Right cardiac atrium (tissue), 5 donors: ENCODE measurements around the gene RAB21. TPM values are rescaled to one million over a fixed set of nuclear protein-coding genes. Genes with fewer than 3 reads are reported as not detected.

Experiments used
- ATAC-seq, 2 donors: fragments of 200-7000 bp; cut with Tn5 transposase; one replicate each; pipeline versions ENCODE4 v1.8.0 to v1.9.1; 2020; ENCODE audit warnings: moderate library complexity in 2 of 2, mild to moderate bottlenecking in 1 of 2
- DNase-seq, 3 donors: peaks; one replicate each; pipeline ENCODE4 v3.0.0-alpha.2; 2020
- H3K27ac ChIP-seq: one replicate; pipeline ENCODE4 v1.5.1; 2013; ENCODE audit warnings: mild to moderate bottlenecking, low read length, control low read depth, moderate library complexity
- H3K27me3 ChIP-seq: one replicate; pipeline ENCODE4 v1.6.1; 2013; ENCODE audit not compliant: control insufficient read depth, insufficient read depth
- H3K4me1 ChIP-seq: one replicate; pipeline ENCODE4 v1.6.1; 2013; ENCODE audit warnings: low read length; ENCODE audit not compliant: control insufficient read depth, insufficient read depth
- H3K4me3 ChIP-seq: one replicate; pipeline ENCODE4 v1.5.1; 2013; ENCODE audit warnings: low read length, control low read depth
- H3K9me3 ChIP-seq: one replicate; pipeline ENCODE4 v1.6.1; 2013; ENCODE audit warnings: low read length; ENCODE audit not compliant: control insufficient read depth
- WGBS: extraction: QIAGEN DNeasy Blood & Tissue Kit; methylation state at CpG from one replicate; pipeline ENCODE4 v1.1.7; 2013; 5-methylcytosine and 5-hydroxymethylcytosine counted together
- intact Hi-C, 4 donors: fragments of 100-400 bp; cut with DNase I; formaldehyde crosslinking; loops; one replicate each; pipeline versions ENCODE4 v1.11.0 to v1.14.0; 2022 to 2023
- long read RNA-seq, 4 donors: library from polyadenylated mRNA; unstranded; transcript quantifications; one replicate each; pipeline ENCODE4 v2.0.0, GENCODE V29; 2020 to 2021
- polyA plus RNA-seq: library from polyadenylated mRNA; stranded (reverse); fragments of 200-250 nt; gene quantifications from one replicate; pipeline ENCODE4 v1.2.3, GENCODE V29; 2013
- total RNA-seq, 4 donors: library from RNA; stranded (reverse); fragmentation: NEBNext Ultra II Directional; extraction: Animal tissue kit (Norgen Biotek cat#: 25700); gene quantifications; one replicate each; pipeline ENCODE4 v1.2.1, GENCODE V29; 2021
- donor health status: healthy with polysubstance abuse.
- donor health status: DM: no; HTN: yes; CAD: no.
- donor health status: DM: no; HTN: no; CAD: no.
- donor health status: DM: no; HTN: yes; CAD: no; lungs with severe emphysema.
- donor health status: DM: yes; HTN: yes; CAD: no.

Gene RAB21, protein sequence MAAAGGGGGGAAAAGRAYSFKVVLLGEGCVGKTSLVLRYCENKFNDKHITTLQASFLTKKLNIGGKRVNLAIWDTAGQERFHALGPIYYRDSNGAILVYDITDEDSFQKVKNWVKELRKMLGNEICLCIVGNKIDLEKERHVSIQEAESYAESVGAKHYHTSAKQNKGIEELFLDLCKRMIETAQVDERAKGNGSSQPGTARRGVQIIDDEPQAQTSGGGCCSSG
- total RNA-seq: 100 to 1,000 TPM; 124 to 152 (median 133) TPM
- 51.1 TPM for polyA plus RNA-seq
- long read RNA-seq, donor 1, full-length matches to known transcripts: 173 of 190 reads
- long read RNA-seq, donor 1, partial matches to known transcripts: 1 of 190 reads
- long read RNA-seq, donor 1, other reads (novel, unspliced or antisense): 16 of 190 reads
- long read RNA-seq, donor 2, full-length matches to known transcripts: 71 of 86 reads
- long read RNA-seq, donor 2, partial matches to known transcripts: 0 of 86 reads
- long read RNA-seq, donor 2, other reads (novel, unspliced or antisense): 15 of 86 reads
- long read RNA-seq, donor 3, full-length matches to known transcripts: 4 of 34 reads
- long read RNA-seq, donor 3, partial matches to known transcripts: 2 of 34 reads
- long read RNA-seq, donor 3, other reads (novel, unspliced or antisense): 28 of 34 reads
- long read RNA-seq, donor 4, full-length matches to known transcripts: 98 of 117 reads
- long read RNA-seq, donor 4, partial matches to known transcripts: 2 of 117 reads
- long read RNA-seq, donor 4, other reads (novel, unspliced or antisense): 17 of 117 reads

DNA sequence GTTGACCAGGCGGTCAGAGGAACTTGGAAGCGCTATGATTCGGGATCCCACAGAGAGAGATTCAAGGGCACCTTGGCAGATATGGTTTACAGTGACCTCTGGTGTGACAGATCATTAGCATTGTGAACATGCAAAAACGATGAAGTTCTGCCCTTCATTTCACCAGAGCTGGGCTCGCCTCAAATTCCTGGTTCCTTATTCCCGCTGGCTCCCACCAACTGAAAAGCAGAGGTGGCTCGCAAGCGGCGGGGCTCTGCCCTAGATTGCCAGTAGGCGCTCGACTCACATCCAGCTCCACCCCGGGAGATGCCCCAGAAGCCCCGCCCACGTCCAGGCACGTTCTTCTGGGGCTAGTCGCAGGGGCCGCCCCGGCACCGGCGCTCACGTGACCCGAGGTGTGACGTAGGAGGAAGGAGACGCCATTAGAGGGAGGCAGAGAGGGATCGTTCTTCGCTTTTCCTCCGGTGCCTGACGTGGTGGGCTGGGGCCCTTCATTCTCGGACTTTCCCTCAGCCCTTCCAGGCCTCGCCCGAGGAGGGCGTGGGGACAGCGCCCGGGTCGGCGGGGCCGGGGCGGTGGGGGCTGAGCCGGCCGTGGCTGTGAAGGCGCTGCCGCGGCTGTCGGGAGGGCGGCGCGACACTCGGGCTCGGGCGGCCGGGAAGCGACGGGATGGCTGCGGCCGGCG, at the start of gene RAB21:
RAB21 (plus strand) TSS at position 403 of the 685 bp plus-strand sequence; CDS start at position 670, 267 bp downstream.
- Histone ChIP-seq H3K27ac (peak within 1 kb of the TSS; percentile 98), H3K27me3 (no peaks in the 10 kb centered on the region), H3K4me1 (no peaks in the 10 kb centered on the region), H3K9me3 (no peaks in the 10 kb centered on the region), H3K4me3 (peak within 1 kb of the TSS; percentile 92)
- DNase-seq: peak; percentile 99 to 100 (median 99)
- WGBS: 1% methylated on average over 56 of the region's 56 CpGs
- intact Hi-C loops: loop anchor here in 3 of 4 donors (10.0 kb wide), 3 partner anchors 70 to 340 kb away; partner anchors contain the start of genes THAP2 (in 2 of the 3), ZFC3H1 (in 2 of the 3) and TMEM19 (in 1 of the 3)
- ATAC-seq: peak; percentile 98 to 99

DNA sequence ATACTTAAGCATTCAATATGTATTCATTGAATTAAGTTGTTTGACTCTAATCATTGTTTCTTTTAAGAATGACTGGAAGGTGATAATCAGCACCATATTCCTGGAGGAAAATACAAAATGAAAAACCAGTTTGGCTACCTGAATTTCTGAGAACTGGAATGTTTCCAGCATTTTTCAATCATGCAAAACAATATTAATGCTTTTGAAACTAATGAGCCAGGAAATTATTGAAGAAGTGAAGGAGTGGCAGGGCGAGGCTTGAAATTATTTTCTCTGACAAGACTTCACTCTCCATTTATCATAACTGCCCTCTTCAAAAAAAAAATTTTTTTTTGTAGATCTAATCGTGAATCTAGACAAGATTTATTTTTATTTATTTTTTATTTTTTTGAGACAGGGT, 49.7 kb upstream of the RAB21 start:
- intact Hi-C loops: no loop called here
- Histone ChIP-seq H3K4me1 (no peaks in the 10 kb centered on the region), H3K9me3 (no peaks in the 10 kb centered on the region), H3K4me3 (no peak overlapping the region), H3K27ac (no peak overlapping the region), H3K27me3 (no peaks in the 10 kb centered on the region)
- ATAC-seq (no peak), DNase-seq (no peak)
- 87% methylated on average over 2 of the region's 2 CpGs for WGBS

DNA sequence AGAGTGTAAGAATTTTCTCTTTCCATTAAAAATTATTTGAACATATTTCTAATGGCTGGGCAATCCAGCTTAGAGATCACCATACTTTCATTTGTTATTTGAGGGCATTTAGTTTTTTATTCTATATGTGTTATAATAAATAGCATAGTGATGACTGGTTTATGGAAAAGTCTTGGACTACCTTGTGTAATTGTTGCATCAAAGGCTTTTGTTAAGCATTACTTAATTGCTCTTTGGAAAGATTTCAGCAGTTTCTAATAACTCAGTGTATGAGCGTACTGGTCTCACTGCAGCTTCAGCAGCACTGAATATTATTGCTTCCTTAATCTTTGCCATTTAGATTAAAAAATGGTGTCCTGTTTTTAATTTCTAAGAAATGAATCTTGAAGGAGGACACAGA, 46.0 kb upstream of the RAB21 start:
- WGBS: 96% methylated on average over 1 of the region's 1 CpG
- no peaks in the 10 kb centered on the region for H3K4me1 ChIP-seq
- no peaks in the 10 kb centered on the region for H3K9me3 ChIP-seq
- DNase-seq: no peak
- H3K4me3 ChIP-seq: no peak overlapping the region
- H3K27ac ChIP-seq: no peak overlapping the region
- H3K27me3 ChIP-seq: no peaks in the 10 kb centered on the region
- ATAC-seq: no peak
- intact Hi-C loops: no loop called here

DNA sequence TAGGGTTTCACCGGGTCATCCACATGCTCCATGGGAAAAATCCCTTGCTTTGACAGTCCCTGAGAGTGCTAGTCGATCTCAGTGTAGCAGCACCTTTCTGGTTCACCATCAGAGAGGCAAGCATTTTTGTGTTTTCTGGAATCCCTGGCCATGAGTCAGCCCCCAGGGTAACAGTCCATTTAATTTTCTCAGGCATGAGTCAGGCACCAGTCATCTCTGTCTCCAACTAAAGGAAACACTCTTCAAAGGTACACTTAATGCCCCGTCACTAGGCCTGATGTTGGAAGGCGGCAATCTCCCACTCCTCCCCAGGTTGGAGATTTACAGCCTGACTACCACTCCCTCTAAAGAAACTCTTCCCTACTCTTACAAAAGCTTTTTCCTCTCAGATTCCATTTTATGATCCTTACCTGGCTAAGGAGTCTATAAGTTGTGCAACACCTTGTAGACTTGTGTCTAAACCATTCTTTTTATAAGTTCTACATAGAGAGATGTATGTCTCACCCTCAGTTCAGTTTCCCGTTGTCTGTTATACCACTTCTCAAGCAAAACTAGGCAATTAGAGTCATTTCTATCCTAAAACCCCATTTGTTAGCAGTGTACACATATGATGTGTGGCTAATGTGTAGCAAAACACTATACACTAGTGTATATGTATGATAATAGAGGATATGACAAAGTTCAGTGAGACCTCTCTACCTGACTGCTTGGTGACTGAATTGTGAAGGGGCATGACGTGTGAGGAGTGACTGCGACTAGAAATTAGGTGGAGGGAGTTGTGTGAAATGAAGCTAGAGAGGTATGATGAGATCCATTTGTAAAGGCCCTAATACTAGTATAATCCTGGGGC, 44.2 kb upstream of the RAB21 start:
- Histone ChIP-seq H3K4me1 (no peaks in the 10 kb centered on the region), H3K27ac (no peak overlapping the region), H3K4me3 (no peak overlapping the region), H3K9me3 (no peaks in the 10 kb centered on the region), H3K27me3 (no peaks in the 10 kb centered on the region)
- DNase-seq (no peak), ATAC-seq (no peak)
- 94% methylated on average over 7 of the region's 7 CpGs for WGBS
- intact Hi-C loops: no loop called here

DNA sequence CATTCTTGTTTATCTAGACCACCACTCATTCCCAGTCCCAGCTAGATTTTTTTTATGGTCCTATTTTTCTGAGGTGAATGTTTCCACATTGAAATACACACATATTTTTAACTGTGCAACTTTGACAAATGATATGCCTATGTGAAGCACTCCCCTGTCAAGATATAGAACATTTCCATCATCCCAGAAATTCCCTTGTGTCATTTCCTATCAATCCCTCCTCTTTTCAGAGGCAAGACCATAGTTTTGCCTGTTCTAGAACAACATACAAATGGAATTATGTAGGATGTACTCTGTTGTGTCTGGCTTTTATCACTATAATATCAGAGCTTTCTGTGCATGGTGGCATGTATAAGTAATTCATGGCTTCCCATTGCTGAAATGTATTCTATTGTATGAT, 36.1 kb upstream of the RAB21 start:
- no peak overlapping the region for H3K4me3 ChIP-seq
- no peak for ATAC-seq
- no peak for DNase-seq
- no peaks in the 10 kb centered on the region for H3K4me1 ChIP-seq
- H3K27me3 ChIP-seq: no peaks in the 10 kb centered on the region
- no peaks in the 10 kb centered on the region for H3K9me3 ChIP-seq
- H3K27ac ChIP-seq: no peak overlapping the region
- intact Hi-C loops: no loop called here

DNA sequence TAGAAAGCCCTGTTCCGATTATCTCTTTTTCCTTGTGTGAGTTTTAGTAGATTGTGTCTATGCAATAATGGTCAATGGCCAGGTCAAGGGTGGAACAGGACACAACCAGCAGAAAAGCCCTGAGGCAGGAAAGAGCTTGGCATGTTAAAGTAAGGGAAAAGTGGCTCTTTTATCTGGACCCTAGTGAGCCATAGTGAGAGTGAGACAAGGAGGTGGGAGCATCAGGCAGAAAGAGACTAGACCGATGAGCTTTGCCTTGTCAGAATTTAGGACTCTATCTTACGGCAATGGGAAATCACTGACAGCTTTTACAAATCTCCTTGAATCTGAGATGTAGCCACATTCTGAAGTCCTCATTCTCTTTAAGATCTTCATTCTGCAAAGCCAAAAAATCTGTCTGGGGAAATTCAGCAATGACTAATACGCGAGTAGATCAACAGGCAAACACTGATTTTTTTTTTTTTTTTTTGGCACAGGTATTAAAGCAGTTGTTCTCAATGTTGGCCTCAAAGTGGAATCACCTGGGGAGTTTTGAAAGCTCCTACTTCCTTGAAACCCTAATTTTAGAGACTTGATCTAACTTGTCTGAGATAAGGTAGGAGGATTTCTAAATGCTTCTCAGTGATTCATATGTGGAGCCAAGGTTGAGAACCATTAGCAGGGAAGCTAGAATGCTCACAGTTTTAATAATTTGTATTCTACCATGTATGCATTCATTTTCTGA, 34.9 kb upstream of the RAB21 start:
- no peaks in the 10 kb centered on the region for H3K9me3 ChIP-seq
- no peaks in the 10 kb centered on the region for H3K27me3 ChIP-seq
- ATAC-seq (no peak), DNase-seq (no peak)
- H3K27ac ChIP-seq: no peak overlapping the region
- H3K4me1 ChIP-seq: no peaks in the 10 kb centered on the region
- no peak overlapping the region for H3K4me3 ChIP-seq
- intact Hi-C loops: no loop called here
- WGBS: 90% methylated on average over 5 of the region's 5 CpGs

DNA sequence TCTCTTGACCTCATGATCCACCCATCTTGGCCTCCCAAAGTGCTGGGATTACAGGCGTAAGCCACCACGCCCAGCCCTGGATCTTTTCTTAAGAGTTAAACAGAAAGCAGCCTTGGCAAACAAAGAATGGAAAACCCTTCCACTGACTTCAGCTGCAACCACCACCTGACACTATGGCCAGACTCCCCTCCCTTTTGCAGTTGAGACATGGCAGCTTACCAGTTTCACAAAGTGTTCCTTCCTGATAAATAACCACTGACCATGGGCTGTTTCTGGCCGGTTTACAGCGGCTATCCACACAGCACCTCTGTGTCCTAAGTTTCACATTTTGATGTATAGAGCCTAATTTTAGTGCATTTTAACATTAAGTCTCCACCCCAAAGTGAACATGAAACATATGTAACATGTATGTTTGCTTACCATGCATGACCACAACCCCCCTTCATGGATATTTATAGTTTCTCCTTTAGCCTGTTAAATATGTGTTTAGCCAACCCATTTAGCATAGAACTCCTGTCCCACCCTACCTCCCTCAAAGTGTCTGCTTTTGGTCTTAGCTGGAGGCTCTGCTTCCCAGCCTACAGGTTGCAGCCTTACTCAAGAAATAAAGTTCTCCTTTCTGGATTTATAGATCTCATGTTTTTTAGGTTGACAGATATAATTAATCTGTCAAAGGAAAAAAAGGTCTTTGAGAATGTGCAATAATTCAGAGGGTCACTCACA, 32.7 kb upstream of the RAB21 start:
- intact Hi-C loops: no loop called here
- no peak for DNase-seq
- no peak overlapping the region for H3K27ac ChIP-seq
- H3K27me3 ChIP-seq: no peaks in the 10 kb centered on the region
- peak; percentile 20 to 24 for ATAC-seq
- no peaks in the 10 kb centered on the region for H3K9me3 ChIP-seq
- H3K4me3 ChIP-seq: no peak overlapping the region
- 84% methylated on average over 4 of the region's 4 CpGs for WGBS
- H3K4me1 ChIP-seq: no peaks in the 10 kb centered on the region

DNA sequence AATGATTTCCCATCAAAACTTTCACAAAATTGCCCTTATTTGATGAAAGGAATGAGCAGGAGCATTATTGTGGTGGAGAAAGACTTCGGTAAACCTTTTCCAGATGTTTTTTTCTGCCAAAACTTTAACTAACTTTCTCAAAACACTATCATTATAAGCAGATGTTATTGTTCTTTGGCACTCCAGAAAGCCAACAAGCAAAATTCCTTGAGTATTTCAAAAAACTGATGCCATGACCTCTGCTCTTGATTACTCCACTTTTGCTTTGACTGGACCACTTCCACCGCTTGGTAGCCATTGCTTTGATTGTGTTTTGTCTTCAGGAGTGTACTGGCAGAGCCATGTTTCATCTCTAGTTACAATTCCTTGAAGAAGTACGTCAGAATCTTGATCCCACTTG, 29.7 kb upstream of the RAB21 start:
- DNase-seq: no peak
- WGBS: 72% methylated on average over 3 of the region's 3 CpGs
- ATAC-seq: no peak
- Histone ChIP-seq H3K27me3 (no peaks in the 10 kb centered on the region), H3K4me1 (no peaks in the 10 kb centered on the region), H3K4me3 (no peak overlapping the region), H3K9me3 (no peaks in the 10 kb centered on the region), H3K27ac (no peak overlapping the region)
- intact Hi-C loops: no loop called here

DNA sequence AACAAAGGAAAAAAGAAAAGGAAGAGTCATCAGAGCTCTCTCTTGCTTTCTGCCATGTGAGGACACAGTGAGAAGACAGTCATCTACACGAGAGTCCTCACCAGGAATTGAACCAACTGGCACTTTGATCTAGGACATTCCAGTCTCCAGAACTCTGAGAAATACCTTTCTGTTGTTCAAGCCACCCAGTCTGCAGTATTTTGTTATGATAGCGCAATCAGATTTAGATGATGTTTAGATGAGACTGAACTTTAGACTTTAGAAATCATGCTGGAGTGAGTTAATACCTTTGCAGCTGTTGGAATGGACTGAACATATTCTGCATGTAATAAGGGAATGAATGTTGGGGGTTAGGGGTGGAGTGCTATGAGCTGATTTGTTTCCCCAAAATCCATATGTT, 28.1 kb upstream of the RAB21 start:
- no peaks in the 10 kb centered on the region for H3K27me3 ChIP-seq
- intact Hi-C loops: no loop called here
- no peaks in the 10 kb centered on the region for H3K9me3 ChIP-seq
- H3K4me1 ChIP-seq: no peaks in the 10 kb centered on the region
- no peak overlapping the region for H3K27ac ChIP-seq
- ATAC-seq: no peak
- no peak for DNase-seq
- H3K4me3 ChIP-seq: no peak overlapping the region
- 76% methylated on average over 2 of the region's 2 CpGs for WGBS
